HG03066 (cell line): ENCODE measurements around the gene MLH3.
"Not testable (repeated sequence)": the region's sequence is repeated elsewhere in the genome, so short reads cannot be mapped to it uniquely, and the experiment has no call there.

ENCODE experiments used
- ATAC-seq: cut with Tn5 transposase; IDR thresholded peaks from one replicate; pipeline ENCODE4 v1.9.1; 2021; ENCODE audit warnings: low read depth; ENCODE audit not compliant: unreplicated experiment

Gene MLH3

GRCh38 chr14:75040507-75040906 is 10.8 kb downstream of the MLH3 start:
- no peak for ATAC-seq

GRCh38 chr14:75032939-75033338 is 18.3 kb downstream of the MLH3 start:
- ATAC-seq: no peak

- ATAC-seq: no peak
Observed at GRCh38 chr14:75030147-75030546, 21.1 kb downstream of the MLH3 start.

GRCh38 chr14:75025876-75026275 is 25.4 kb downstream of the MLH3 start:
- no peak for ATAC-seq

- no peak for ATAC-seq
Observed at GRCh38 chr14:75025082-75025481, 26.2 kb downstream of the MLH3 start.

- no peak for ATAC-seq
Observed at GRCh38 chr14:75023108-75023507, 28.2 kb downstream of the MLH3 start.

GRCh38 chr14:75022655-75023054 is 28.6 kb downstream of the MLH3 start:
- no peak for ATAC-seq

- no peak for ATAC-seq
Observed at GRCh38 chr14:75018694-75019093, 32.6 kb downstream of the MLH3 start.

GRCh38 chr14:75016815-75017214 is 34.5 kb downstream of the MLH3 start:
- no peak for ATAC-seq

GRCh38 chr14:75015496-75015895 is 35.8 kb downstream of the MLH3 start:
- no peak for ATAC-seq

- no peak for ATAC-seq
Observed at GRCh38 chr14:75013290-75013689, 38.0 kb downstream of the MLH3 start.

- no peak for ATAC-seq
Observed at GRCh38 chr14:75011356-75011994, 39.8 kb downstream of the MLH3 start.

GRCh38 chr14:75010472-75011093 is 40.7 kb downstream of the MLH3 start:
- no peak for ATAC-seq

GRCh38 chr14:75009176-75009575 is 42.1 kb downstream of the MLH3 start:
- ATAC-seq: no peak

GRCh38 chr14:75005357-75005756 is 45.9 kb downstream of the MLH3 start:
- no peak for ATAC-seq

- ATAC-seq: no peak
Observed at GRCh38 chr14:75003250-75004027, 47.8 kb downstream of the MLH3 start.

GRCh38 chr14:75002392-75003249 is 48.6 kb downstream of the MLH3 start, which contains the start of gene EIF2B2:
EIF2B2 (plus strand) TSS chr14:75002921; CDS start chr14:75002991, 70 bp downstream.
- peak; percentile 98 for ATAC-seq

- ATAC-seq: no peak
Observed at GRCh38 chr14:75001899-75002298, 49.4 kb downstream of the MLH3 start.

GRCh38 chr14:75001261-75001660 is 50.0 kb downstream of the MLH3 start:
- no peak for ATAC-seq

GRCh38 chr14:74995781-74996180 is 55.5 kb downstream of the MLH3 start:
- ATAC-seq: not testable (repeated sequence)

GRCh38 chr14:74994182-74994581 is 57.1 kb downstream of the MLH3 start:
- not testable (repeated sequence) for ATAC-seq
